Measurements from ENCODE around the gene ANO10.
"Not testable (repeated sequence)": the region's sequence is repeated elsewhere in the genome, so short reads cannot be mapped to it uniquely, and the experiment has no call there.

DNA sequence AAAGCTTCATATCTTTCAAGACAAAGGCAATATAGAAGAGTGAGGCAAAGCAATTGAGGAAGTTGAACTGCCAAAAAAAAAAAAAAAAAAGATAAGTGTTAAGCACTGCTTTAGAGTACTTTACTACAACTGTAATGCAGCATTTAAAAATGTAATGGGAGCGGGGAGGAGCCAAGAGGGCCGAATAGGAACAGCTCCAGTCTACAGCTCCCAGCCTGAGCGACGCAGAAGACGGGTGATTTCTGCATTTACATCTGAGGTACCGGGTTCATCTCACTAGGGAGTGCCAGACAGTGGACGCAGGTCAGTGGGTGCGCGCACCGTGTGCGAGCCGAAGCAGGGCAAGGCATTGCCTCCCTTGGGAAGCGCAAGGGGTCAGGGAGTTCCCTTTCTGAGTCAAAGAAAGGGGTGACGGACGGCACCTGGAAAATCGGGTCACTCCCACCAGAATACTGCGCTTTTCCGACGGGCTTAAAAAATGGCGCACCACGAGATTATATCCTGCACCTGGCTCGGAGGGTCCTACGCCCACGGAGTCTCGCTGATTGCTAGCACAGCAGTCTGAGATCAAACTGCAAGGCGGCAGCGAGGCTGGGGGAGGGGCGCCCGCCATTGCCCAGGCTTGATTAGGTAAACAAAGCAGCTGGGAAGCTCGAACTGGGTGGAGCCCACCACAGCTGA, 56.0 kb downstream of the ANO10 start:
- not testable (repeated sequence) for TF ChIP-seq POLR2A (IDR thresholded peaks at IDR 0.05)
- TF ChIP-seq, protein P1, sequence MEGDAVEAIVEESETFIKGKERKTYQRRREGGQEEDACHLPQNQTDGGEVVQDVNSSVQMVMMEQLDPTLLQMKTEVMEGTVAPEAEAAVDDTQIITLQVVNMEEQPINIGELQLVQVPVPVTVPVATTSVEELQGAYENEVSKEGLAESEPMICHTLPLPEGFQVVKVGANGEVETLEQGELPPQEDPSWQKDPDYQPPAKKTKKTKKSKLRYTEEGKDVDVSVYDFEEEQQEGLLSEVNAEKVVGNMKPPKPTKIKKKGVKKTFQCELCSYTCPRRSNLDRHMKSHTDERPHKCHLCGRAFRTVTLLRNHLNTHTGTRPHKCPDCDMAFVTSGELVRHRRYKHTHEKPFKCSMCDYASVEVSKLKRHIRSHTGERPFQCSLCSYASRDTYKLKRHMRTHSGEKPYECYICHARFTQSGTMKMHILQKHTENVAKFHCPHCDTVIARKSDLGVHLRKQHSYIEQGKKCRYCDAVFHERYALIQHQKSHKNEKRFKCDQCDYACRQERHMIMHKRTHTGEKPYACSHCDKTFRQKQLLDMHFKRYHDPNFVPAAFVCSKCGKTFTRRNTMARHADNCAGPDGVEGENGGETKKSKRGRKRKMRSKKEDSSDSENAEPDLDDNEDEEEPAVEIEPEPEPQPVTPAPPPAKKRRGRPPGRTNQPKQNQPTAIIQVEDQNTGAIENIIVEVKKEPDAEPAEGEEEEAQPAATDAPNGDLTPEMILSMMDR (IDR thresholded peaks at IDR 0.05): not testable (repeated sequence)

Data from uterus (tissue), 2 donors.